Right ventricle myocardium inferior (tissue), 1 donor: Measurements from ENCODE around the gene HEYL. TPM values are rescaled to one million over a fixed set of nuclear protein-coding genes. Genes with fewer than 3 reads are reported as not detected.

ENCODE experiments used
- ATAC-seq: fragments of 200-7000 bp; cut with Tn5 transposase; one replicate; pipeline ENCODE4 v1.9.1; 2020; ENCODE audit warnings: mild to moderate bottlenecking, moderate library complexity
- DNase-seq: peaks from one replicate; pipeline ENCODE4 v3.0.0; 2021; ENCODE audit errors: missing footprints
- intact Hi-C: fragments of 100-400 bp; cut with DNase I; formaldehyde crosslinking; loops from one replicate; pipeline ENCODE4 v1.11.0; 2022
- long read RNA-seq: library from polyadenylated mRNA; unstranded; transcript quantifications from one replicate; pipeline ENCODE4 v2.0.0, GENCODE V29; 2021
- total RNA-seq: library from RNA; stranded (reverse); fragmentation: NEBNext Ultra II Directional; extraction: Animal tissue kit (Norgen Biotek cat#: 25700); gene quantifications from one replicate; pipeline ENCODE4 v1.2.1, GENCODE V29; 2021
- donor health status: DM: no; HTN: yes; CAD: no; lungs with severe emphysema.

HEYL gene
- 19.8 TPM for total RNA-seq
- long read RNA-seq, transcript HEYL-201 (5 exons, 3,661 nt): major isoform, 17 of 36 reads
- long read RNA-seq, partial matches to known transcripts: 1 of 36 reads
- long read RNA-seq, other reads (novel, unspliced or antisense): 18 of 36 reads

- DNase-seq (peak; percentile 88), ATAC-seq (peak; percentile 89)
- intact Hi-C loops: loop anchor here (2.0 kb wide), 1 partner anchor 15 kb away; no protein-coding TSS in a partner anchor
Observed at GRCh38 chr1:39639305-39640130, at the start of gene HEYL. HEYL (minus strand) TSS chr1:39639643; CDS start chr1:39639625, 18 bp downstream.

- intact Hi-C loops: no loop called here
- ATAC-seq: no peak
- DNase-seq: no peak
Observed at GRCh38 chr1:39689214-39689613, 49.8 kb upstream of the HEYL start.

DNA sequence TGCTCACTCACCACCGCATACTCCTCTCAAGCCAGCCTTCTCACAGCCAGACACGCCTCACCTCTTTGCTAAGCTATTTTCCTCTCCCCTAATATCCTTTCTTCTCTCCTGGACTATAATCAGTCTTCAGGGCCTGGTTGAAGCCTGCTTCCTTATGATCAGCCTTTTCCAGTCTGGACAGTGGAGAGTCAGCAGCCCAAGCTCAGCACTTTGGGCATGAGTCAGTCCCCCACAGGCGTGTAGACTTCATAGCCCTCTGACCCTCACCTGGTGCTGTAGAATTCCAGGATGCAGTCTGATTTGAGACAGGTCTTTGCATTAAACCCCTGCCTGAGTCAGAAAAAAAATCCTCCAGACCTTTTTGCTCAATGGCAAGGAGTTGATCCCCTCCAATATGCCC is 49.3 kb upstream of the HEYL start:
- ATAC-seq: no peak
- intact Hi-C loops: no loop called here

DNA sequence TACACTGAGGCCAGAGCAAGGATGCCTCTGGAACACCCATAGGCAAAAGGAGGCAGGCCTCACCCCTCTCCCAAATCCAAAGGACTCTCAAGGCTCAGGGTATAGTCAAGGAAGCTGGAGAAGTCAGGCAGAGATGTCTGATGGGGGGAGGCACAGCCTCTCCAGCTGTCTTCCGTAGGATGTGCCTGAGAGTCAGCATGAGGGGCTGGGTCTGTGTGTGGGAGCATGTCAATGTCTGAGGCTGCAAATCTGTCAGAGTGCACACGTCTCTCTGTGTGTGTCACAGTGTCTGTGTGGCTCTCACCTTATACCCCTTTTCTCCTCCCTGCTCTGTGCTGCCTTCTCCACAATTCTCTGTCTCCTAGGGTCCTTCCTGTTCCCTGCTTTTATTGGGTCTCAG is 47.8 kb upstream of the HEYL start:
- no peak for ATAC-seq
- intact Hi-C loops: no loop called here
- no peak for DNase-seq

More for the DNA sequence above, 49.3 kb upstream of the HEYL start:
- no peak for DNase-seq

DNA sequence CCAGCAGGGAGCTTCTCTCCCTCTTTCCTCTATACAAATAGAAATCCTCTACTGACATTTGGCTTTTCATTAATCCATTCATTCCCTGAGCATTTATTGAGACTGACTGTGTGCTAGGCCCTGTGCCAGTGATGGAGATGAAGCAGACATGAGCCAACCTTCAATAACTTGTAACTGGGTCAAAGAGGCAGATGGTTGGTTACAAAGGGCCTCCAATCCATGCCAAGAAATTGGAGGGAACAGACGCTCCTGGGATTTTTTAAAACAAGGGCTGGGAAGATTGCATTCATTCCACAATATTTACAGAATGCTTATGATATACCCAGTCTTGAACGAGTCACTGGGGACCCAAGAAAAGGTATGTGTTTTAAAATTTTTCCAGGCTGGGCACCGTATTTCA is 45.6 kb upstream of the HEYL start:
- ATAC-seq (no peak), DNase-seq (no peak)
- intact Hi-C loops: no loop called here

DNA sequence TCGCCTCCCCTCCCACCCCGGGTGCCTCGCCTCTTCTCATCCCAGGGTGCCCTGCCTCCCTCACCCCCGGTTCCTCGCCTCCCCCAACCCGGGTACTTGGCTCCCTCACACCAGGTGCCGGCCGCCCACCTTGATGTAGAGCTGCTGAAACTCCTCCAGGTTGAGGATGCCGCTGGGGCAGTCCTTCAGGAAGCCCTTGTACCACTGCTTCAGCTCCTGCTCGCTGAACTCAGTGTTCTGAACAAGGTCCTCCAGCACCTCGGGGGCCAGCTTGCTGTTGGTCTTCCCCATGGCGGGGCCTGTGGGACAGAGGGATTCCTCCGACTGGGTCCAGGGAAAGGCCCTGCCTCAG is 44.8 kb upstream of the HEYL start:
- no peak for ATAC-seq
- no peak for DNase-seq
- intact Hi-C loops: no loop called here

- ATAC-seq: peak; percentile 58
- peak; percentile 78 for DNase-seq
- intact Hi-C loops: no loop called here
Observed at GRCh38 chr1:39683591-39684312, 44.3 kb upstream of the HEYL start.

DNA sequence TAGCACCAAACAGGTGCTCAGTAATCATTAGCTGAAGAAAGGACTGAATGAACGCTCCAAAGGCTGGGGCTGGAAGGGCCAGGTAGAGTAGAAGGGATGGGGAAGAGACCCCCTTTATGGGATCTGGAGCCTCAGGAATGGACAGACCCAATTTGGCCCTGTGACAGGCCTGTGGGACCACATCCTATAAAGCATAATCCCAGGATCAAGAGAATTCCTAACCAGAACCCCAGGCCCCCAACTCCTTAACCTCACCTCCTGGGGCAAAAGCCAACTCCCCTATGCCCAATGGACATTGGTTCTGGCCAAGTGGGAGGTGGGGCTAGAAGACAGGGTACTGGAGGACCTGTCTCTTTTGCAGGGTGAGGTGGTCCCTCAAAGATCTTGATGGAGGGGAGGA is 42.6 kb upstream of the HEYL start:
- ATAC-seq (no peak), DNase-seq (no peak)
- intact Hi-C loops: no loop called here

GRCh38 chr1:39681294-39681693 is 41.9 kb upstream of the HEYL start:
- DNase-seq (no peak), ATAC-seq (no peak)
- intact Hi-C loops: no loop called here

DNA sequence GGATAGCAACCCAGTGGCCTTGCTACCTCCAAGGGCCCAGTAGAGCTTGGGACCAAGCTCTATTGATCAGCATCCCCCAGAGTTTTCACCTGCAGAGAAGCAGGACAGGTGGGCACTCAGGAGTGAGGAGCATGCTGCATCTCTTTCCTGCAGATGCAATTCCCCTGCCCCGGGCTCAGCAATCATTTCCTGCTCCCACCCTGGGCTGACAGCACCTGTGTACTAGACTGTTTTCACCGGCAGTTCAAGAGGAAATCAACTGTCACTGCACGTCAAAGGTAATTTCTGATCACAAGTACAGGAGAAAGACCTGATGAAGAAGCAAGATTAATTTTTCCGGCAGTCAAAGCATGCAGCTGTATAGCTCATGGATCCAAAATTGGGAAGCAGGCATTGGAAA is 41.3 kb upstream of the HEYL start:
- ATAC-seq: no peak
- DNase-seq: no peak
- intact Hi-C loops: no loop called here

GRCh38 chr1:39679821-39680220 is 40.4 kb upstream of the HEYL start:
- DNase-seq (no peak), ATAC-seq (no peak)
- intact Hi-C loops: no loop called here

DNA sequence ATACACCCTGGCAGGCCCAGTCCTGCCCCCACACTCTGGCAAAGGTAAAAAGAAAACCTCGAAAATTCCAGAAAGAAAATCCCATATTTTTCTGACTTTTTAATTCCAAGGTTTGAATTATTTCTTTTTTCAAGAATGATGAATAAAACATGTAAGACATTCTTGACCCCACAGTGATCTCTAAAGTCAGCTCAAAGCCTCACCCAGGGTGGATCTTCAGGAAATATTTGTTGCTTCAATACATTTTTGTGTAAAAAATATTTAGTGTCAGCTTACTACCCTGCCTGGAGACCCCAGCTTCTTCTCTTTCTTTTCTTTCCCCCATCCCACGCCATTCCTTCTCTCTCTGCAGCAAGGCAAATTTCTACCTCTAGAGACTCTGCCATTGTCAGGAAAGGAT is 39.4 kb upstream of the HEYL start:
- no peak for DNase-seq
- no peak for ATAC-seq
- intact Hi-C loops: no loop called here

DNA sequence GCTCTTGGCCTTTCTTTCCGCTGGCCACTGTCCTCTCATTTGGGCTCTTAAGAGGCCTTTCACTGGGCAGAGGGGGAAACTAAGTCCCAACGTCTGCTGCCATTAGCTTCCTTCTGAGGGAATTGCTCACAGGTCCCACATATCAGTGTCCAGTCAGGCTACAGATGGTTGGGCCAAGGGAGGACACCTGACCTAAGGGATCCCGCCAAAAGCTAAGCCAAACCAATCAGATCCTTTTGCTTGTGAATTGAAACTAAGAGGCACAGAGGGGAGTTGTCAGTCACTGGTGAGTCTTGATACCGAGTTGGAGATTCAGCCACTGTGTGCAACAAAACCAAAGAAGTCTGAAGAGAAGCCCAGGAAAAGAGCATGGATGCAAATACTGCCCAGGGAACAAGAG is 38.2 kb upstream of the HEYL start:
- no peak for ATAC-seq
- intact Hi-C loops: no loop called here
- DNase-seq: no peak

GRCh38 chr1:39676948-39677548 is 37.6 kb upstream of the HEYL start:
- ATAC-seq: no peak
- DNase-seq: no peak
- intact Hi-C loops: no loop called here

- intact Hi-C loops: no loop called here
- ATAC-seq (no peak), DNase-seq (no peak)
Observed at GRCh38 chr1:39675220-39675619, 35.8 kb upstream of the HEYL start.

GRCh38 chr1:39673215-39673614 is 33.8 kb upstream of the HEYL start:
- no peak for DNase-seq
- no peak for ATAC-seq
- intact Hi-C loops: loop anchor here (5.0 kb wide), 1 partner anchor 44 kb away; no protein-coding TSS in a partner anchor

- intact Hi-C loops: loop anchor here (5.0 kb wide), 1 partner anchor 45 kb away; no protein-coding TSS in a partner anchor
- ATAC-seq (no peak), DNase-seq (no peak)
Observed at GRCh38 chr1:39672551-39672947, 33.1 kb upstream of the HEYL start.

GRCh38 chr1:39671793-39672550 is 32.5 kb upstream of the HEYL start, which contains the start of gene NT5C1A:
NT5C1A (minus strand) TSS chr1:39672107; CDS start chr1:39672038, 69 bp downstream.
- intact Hi-C loops: loop anchor here (5.0 kb wide), 1 partner anchor 45 kb away; no protein-coding TSS in a partner anchor
- ATAC-seq (peak; percentile 86), DNase-seq (peak; percentile 75)

DNA sequence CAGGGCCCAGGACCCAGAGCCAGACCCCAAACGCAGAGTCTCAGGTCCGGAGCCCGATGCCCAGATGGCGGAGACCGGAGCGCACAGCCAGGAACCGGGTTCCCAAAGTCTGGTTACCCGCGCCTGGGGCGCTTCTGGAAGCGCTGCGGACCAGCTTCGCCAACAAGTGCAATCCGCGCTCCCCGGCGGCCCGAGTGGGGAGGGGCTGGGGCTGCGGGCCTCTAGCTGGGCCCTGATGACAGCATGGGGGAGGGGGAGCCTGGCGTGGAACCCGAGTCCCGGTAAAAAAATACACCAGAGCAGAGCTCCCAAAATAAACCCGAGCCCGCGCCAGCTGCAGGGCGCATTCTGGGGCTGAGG is 32.0 kb upstream of the HEYL start:
- intact Hi-C loops: loop anchor here (5.0 kb wide), 1 partner anchor 46 kb away; no protein-coding TSS in a partner anchor
- DNase-seq (peak; percentile 89), ATAC-seq (peak; percentile 84)
